A549 treated with AZD9567 at 1 μM for 4 hours (cell line): ENCODE data around the gene MTHFD2L. TPM values are rescaled to one million over a fixed set of nuclear protein-coding genes. Genes with fewer than 3 reads are reported as not detected.

Experiments used
- total RNA-seq: library from RNA; stranded (reverse); fragments of 200-300 nt; extraction: Qiagen RNA extraction; gene quantifications from 5 replicates; pipeline ENCODE4 v1.2.3, GENCODE V29; 2022; ENCODE audit not compliant: insufficient read depth

Gene MTHFD2L
- 6.5 to 10.6 TPM (median 9.5 TPM) in 5 replicates for total RNA-seq

GRCh38 chr4:74157561-74158465 is at the start of gene MTHFD2L:
TSS of gene MTHFD2L (plus strand) at chr4:74158118. CDS start at chr4:74158139, 21 bp downstream.

GRCh38 chr4:74308215-74308614 is 150.3 kb downstream of the MTHFD2L start, which contains the start of gene EPGN:
TSS of gene EPGN (plus strand) at chr4:74308470. CDS start at chr4:74308534, 64 bp downstream.

Other genes starting within 250 kb of the MTHFD2L start
- 0.57 to 1.2 TPM (median 0.65 TPM) in 4 of 5 replicates, not detected in the other for gene PF4, start 176.1 kb upstream of the MTHFD2L start, total RNA-seq
- 0.13 to 0.37 TPM (median 0.16 TPM) in 3 of 5 replicates, not detected in the others for gene PPBP, start 169.9 kb upstream of the MTHFD2L start, total RNA-seq
- gene CXCL5, start 159.4 kb upstream of the MTHFD2L start, total RNA-seq: 29.6 to 47.3 TPM (median 37.0 TPM) in 5 replicates
- gene CXCL3, start 119.4 kb upstream of the MTHFD2L start, total RNA-seq: 3.6 to 6.2 TPM (median 4.5 TPM) in 5 replicates
- 10.6 to 14.1 TPM (median 11.8 TPM) in 5 replicates for gene CXCL2, start 58.9 kb upstream of the MTHFD2L start, total RNA-seq
- 0.07 TPM in 1 of 5 replicates, not detected in the others for gene EPGN, start 150.4 kb downstream of the MTHFD2L start, total RNA-seq
- 10.7 to 19.1 TPM (median 17.1 TPM) in 5 replicates for gene EREG, start 207.0 kb downstream of the MTHFD2L start, total RNA-seq